H1 (cell line): ENCODE measurements around the gene BRINP3.

ENCODE experiments used
- ATF3 ChIP-seq: IDR thresholded peaks from 2 replicates; pipeline ENCODE4 v1.6.1; 2011; ENCODE audit warnings: low read depth, mild to moderate bottlenecking, low read length; ENCODE audit not compliant: insufficient read depth
- CHD2 ChIP-seq: IDR thresholded peaks from 2 replicates; pipeline ENCODE4 v1.6.1; 2012; ENCODE audit warnings: low read length, improper control_type of control experiment
- CTCF ChIP-seq, 3 experiments: IDR thresholded peaks; 1 replicate in 2 of 3; 2 replicates in 1 of 3; pipeline versions ENCODE4 v1.5.1 to v1.6.1; 2011; ENCODE audit warnings: low read length in 3 of 3, mild to moderate bottlenecking in 3 of 3, inconsistent platforms in 2 of 3, low read depth in 1 of 3, moderate library complexity in 1 of 3; ENCODE audit not compliant: insufficient read depth in 1 of 3; ENCODE audit errors: control extremely low read depth in 1 of 3
- FOSL1 ChIP-seq: IDR thresholded peaks from 2 replicates; pipeline ENCODE4 v1.6.1; 2011; ENCODE audit warnings: mild to moderate bottlenecking, low read depth, low read length, moderate library complexity; ENCODE audit not compliant: insufficient read depth
- GABPA ChIP-seq: IDR thresholded peaks from 2 replicates; pipeline ENCODE4 v1.6.1; 2011; ENCODE audit warnings: mild to moderate bottlenecking, low read length, moderate library complexity, borderline replicate concordance; ENCODE audit not compliant: insufficient read depth
- PHF8 ChIP-seq: fragments of 200-600 bp; sonication (generic); conservative IDR thresholded peaks from 2 replicates; pipeline ENCODE4 v1.7.1; 2012; ENCODE audit warnings: low read depth, mild to moderate bottlenecking, inconsistent platforms, low read length, moderate library complexity
- POLR2A ChIP-seq, 2 experiments: IDR thresholded peaks; 1 replicate in 1 of 2; 2 replicates in 1 of 2; pipeline ENCODE4 v1.6.1; 2011; ENCODE audit warnings: low read depth in 2 of 2, low read length in 2 of 2, mild to moderate bottlenecking in 2 of 2; ENCODE audit errors: control extremely low read depth in 1 of 2
- POLR2AphosphoS5 ChIP-seq: IDR thresholded peaks from 2 replicates; pipeline ENCODE4 v1.6.1; 2011; ENCODE audit warnings: low read depth, low read length
- SIN3A ChIP-seq, 2 experiments: IDR thresholded peaks in 1 of 2; conservative IDR thresholded peaks in 1 of 2; 2 replicates each; pipeline ENCODE4 v1.6.1; 2011 to 2012; ENCODE audit warnings: low read length in 2 of 2, improper control_type of control experiment in 1 of 2, low read depth in 1 of 2, mild to moderate bottlenecking in 1 of 2
- TBP ChIP-seq: IDR thresholded peaks from 2 replicates; pipeline ENCODE4 v1.6.1; 2011; ENCODE audit warnings: low read depth, low read length, improper control_type of control experiment
- ZNF274 ChIP-seq: IDR thresholded peaks from 2 replicates; pipeline ENCODE4 v1.7.0; 2012; ENCODE audit warnings: low read length, borderline replicate concordance; ENCODE audit errors: extremely low read depth

- TF ChIP-seq ZNF274: no peak
- no peak for TF ChIP-seq POLR2AphosphoS5
- no peak for TF ChIP-seq GABPA
- TF ChIP-seq CHD2: no peak
- TF ChIP-seq POLR2A (IDR thresholded peaks at IDR 0.05; ENCODE audit: control extremely low read depth in 1 of 2, low read depth in 2 of 2, low read length in 2 of 2): no peak
- no peak for TF ChIP-seq FOSL1
- no peak for TF ChIP-seq TBP
- no peak for TF ChIP-seq PHF8
- no peak for TF ChIP-seq CTCF (IDR thresholded peaks at IDR 0.05; ENCODE audit: control extremely low read depth in 1 of 3, insufficient read depth in 1 of 3, low read depth in 1 of 3, low read length in 3 of 3)
- TF ChIP-seq ATF3: no peak
- TF ChIP-seq SIN3A (conservative IDR thresholded peaks at IDR 0.05 in 1 of 2, IDR thresholded peaks at IDR 0.05 in 1 of 2; ENCODE audit: low read depth in 1 of 2, low read length in 2 of 2): no peak
Observed at GRCh38 chr1:190391582-190391981, 86.1 kb downstream of the BRINP3 start.
